HG03520 (cell line): ENCODE results near the gene TSSC4.

Source experiments
- ATAC-seq: cut with Tn5 transposase; IDR thresholded peaks from one replicate; pipeline ENCODE4 v1.9.1; 2021; ENCODE audit warnings: mild to moderate bottlenecking, moderate library complexity; ENCODE audit not compliant: unreplicated experiment

TSSC4 gene

DNA sequence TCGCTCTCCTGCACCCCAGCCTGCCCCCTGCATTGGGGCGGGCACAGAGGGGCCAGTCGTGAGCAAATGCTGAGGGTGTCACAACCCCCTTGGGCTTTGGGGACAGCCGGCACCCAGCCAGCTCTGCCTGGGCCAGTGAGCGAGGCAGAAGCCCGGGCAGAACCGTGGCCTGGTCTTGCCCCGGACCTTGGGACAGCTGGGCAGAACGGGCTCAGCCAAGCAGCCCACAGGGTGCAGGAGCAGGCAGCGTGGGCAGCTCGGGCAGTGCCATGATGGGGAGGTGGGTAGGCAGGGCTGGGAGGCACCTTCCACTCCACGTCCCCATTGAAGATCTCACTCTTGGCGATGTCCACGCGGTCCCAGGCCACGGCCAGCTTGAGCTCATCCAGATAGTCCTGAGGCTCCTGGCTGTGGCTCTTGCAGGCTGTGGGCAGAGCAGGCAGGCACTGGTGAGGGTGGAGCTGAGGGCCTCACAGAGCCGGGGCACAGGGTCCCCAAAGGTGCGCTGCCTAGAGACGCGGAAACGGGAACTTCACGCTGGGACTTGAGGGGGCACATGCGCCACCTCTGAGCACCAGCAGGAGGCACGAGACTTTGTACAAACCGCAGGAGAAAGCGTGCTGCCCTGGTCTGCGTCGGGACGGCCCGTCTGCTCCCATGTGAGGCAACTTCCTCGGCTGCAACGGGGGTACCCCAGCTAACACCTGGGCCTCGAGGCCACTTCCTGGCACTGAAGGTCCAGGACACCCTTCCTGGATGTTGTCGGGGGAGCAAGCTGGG lies 15.2 kb downstream of the TSSC4 start:
- ATAC-seq = no peak

DNA sequence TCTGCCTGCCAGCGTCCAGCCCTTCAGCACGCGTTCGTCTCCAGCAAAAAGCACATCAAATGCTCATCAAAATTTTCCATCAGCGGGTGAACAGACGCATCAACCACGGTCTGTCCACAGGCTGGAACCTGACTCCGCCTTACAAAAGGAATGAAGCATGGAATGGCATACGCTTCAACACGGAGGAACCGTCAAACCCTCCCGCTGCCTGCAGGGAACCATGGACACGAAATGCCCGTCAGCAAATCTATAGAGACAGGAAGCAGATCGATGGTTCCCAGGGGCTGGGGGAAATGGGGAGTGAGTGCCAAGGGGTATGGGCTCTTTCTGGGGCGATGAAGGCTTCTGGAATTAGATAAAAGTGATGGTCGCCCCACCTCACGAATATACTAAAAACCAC lies 16.2 kb downstream of the TSSC4 start:
- no peak for ATAC-seq

DNA sequence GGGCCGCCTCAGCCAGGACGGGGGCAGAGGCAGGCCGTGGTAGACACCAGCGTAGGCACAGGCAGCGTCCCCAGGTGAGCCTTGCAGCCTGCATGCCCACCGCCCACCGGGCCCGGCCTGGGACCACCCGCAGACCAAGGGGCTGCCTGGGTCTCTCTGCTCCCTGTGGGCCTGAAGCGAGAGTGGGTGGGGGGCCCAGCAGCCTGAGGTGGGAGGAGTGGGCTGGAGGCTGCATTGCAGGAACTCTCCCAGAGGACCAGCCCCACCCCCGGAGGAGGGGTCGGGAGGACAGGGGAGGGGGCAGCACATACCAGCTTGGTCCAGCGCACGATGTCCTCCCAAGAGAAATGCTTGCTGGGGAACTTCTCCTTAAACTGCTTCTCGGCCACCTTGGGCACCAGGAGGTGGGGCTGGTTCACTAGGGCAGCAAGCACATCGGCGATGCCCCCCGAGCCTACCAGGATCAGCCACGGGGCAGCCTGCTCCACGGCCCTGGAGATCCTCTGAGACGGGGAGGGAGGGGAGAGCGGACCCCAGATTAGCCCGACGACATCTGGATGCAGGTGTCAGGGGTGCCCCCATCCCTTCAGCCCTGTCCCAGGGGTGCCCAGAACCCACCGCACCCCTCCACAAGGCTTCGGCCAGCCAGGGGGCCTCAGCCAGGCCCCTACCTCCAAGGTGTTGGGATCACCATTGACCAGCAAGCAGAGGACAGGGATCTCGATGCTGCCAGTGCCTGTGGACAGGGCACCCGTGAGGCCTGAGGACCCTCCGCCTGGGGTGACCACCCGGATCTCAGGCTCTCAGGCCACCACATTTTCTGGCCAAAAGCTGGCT lies 17.5 kb downstream of the TSSC4 start:
- no peak for ATAC-seq

DNA sequence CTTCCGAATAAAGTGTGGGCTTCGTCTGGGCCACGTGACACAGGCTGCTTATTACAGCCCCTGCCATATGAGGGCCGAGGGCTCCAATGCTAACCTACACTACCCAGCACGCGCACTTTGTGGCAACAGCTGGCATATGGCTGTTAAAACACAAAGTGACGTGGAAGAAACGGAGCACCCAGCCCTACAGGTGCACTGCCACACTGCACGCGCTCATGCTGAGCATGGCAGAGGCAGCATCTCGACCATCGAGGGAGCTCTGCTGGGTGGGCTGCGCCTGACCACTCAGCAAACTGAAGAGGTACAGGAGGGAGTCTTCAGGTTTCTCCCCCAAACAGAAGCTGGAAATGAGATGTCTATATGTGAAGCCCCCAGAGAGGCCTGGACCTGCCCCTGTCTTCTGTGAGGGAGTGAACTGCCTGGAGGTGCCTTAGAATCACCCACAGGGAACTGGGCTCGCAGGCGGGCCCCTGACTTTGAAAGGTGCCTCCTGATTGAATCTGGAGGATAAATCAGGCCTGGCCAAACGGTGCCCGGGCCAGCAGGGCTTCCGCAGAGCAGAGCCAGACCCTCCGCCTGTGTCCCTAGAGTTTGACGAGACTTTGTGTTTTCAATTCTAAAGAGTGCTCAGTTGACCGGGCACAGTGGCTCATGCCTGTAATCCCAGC lies 18.3 kb downstream of the TSSC4 start:
- no peak for ATAC-seq

DNA sequence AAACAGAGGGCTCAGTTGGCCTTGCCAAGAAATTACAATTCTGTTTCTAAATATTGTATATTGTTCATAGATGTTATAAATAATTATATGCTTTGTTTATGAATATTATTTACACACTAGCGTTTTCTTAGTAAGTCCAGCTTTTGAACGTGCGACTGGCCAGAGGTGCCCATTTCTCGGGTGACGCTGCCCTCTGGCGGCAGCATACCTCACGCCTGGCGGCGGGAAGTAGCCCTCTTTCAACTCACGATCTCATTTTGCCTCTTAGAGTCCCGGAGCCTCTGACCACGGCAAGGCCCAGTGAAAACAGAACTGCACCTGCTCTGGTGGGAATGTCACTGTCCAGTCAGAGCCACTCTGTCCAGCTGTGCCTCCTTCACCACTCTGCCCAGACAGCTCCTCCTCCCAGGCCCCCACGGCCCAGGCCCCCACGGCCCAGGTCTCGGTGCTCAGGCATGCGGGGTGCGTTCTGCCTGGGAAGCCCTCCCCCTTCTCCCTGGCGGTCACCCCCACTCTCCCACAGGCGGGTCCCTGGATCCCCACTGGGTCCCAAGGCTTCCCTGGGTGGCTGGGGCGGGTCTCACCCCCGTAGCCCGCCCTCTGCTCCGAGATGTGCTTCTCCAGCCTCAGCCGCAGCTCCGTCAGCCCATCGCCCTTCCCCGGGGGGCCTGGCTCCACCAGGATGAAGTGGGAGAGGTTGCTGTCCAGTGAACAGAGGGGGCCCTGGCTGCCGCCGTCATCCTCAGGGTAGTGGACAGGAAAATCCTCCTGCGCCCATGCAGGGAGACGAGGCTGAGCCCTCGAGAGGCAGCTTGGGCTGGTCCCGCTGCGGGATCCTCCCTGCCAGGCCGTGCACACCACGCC lies 19.3 kb downstream of the TSSC4 start:
- ATAC-seq = no peak

DNA sequence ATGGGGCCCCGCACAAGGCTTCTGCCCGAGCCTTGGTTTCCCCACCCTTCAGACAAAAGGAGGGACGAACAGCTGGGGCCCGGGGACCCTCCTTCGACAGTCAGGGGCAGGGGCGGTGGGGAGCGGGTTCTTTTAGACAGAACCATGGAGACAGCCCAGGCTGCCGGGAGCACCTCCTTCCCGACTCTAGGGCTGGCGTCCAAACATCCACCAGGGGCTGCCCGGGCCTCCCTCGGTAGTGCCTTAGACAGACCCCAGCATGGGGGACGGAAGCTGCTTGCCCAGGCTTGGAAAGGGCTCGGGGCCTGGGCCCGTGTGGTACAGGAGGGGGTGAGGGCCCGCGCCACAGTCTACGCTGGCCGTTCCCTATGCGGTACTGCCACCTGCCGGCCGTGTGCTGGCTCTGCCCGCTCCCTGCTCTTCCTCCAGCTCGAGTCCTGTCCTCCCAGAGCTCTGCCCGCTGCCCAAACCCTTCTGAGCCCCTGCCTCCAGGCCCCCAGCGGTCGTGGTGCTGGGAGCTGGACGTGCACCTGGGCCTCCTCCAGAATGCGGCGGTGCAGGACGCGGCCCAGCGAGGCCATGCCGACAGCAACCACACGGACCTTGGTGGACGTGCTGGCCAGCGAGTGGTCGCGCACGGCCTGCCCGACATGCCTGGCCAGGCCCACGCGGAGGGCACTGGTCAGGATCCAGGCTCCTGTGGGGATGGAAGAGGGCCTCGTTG lies 20.1 kb downstream of the TSSC4 start:
- ATAC-seq = no peak

DNA sequence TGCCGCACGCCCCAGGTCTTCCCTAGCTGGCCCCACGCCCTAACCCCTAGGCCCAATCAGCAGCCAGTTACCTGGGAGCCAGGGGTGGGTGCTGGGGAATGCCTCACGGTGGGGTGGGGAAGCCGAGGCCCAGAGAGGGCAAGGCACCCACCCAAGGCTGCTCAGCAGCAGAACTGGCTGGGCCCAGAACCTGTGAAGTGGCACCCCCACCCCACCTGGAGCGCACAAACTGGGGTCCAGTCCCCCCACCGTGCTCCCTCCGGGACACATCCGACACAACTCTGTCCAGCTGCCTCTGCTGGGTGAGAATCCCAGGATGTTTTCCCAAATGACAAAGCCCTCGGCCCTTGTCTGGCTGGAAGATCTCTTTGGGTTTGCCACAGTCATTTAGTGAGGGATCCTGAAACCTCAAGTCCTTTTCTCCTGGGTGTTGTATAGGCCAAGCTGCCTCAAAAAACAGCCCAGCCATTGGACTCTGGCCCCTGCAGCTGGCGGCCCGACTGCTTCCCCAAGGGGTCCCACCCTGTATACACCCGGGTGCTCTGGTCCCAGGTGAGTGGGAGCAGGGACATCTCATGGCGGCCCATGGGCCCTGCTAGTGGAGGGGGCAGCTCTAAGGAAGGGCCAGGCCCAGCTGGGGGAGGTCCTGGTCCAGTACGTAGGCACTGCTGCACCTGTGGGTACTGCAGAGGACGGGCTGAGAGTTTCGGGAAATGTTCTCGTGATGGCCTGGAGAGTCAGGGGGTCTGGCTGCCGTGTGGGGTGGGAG lies 20.9 kb downstream of the TSSC4 start:
- no peak for ATAC-seq

DNA sequence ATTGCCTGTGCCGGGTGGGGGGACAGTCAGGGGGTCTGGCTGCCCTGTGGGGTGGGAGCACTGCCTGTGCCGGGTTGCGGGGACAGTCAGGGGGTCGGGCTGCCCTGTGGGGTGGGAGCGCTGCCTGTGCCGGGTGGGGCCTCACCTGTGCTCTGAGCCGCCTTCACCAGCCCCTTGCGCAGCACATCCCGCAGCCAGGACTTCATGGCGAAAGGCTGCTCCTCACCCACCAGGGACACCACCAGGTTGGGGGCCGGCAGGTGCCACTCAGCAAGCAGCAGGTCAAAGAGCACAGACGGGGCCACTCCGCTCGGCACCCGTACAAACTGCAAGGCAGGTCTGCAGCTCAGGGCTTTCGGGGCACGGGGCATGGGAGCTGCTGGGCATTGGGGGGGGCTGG lies 21.4 kb downstream of the TSSC4 start:
- ATAC-seq = no peak

DNA sequence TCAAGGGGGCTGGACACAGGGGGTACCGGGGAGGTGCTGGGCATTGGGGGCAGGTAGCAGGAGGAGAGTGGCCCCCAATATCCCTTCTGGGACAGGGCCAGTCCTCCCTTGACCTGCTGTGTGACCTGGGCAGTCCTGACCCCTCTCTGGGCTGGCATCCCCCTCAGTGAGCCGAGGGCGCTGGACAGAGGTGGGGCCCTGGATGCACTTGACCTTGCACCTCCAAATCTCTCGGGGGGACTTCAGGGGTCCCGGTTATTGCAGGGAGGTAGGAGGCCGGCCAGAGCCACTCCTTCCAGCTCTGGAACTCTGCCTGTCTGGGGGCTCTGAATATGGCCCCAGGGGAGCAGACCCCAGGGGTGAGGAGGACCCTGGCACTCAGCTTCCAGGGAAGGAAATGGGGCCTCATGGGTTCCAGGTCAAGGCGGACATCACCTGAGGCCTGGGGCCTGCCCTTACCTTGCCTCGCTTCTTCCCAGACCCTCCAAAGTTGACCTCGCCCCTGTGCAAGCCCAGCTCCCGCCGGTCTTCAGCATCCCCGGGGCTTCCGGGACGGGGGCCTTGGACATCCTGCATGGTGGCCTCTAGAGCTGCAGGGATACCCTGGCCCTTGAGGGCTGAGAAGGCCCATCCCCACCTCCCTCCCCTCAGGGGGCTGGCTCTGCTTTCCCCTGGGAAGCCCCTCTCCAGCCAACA lies 22.1 kb downstream of the TSSC4 start:
- ATAC-seq = no peak

DNA sequence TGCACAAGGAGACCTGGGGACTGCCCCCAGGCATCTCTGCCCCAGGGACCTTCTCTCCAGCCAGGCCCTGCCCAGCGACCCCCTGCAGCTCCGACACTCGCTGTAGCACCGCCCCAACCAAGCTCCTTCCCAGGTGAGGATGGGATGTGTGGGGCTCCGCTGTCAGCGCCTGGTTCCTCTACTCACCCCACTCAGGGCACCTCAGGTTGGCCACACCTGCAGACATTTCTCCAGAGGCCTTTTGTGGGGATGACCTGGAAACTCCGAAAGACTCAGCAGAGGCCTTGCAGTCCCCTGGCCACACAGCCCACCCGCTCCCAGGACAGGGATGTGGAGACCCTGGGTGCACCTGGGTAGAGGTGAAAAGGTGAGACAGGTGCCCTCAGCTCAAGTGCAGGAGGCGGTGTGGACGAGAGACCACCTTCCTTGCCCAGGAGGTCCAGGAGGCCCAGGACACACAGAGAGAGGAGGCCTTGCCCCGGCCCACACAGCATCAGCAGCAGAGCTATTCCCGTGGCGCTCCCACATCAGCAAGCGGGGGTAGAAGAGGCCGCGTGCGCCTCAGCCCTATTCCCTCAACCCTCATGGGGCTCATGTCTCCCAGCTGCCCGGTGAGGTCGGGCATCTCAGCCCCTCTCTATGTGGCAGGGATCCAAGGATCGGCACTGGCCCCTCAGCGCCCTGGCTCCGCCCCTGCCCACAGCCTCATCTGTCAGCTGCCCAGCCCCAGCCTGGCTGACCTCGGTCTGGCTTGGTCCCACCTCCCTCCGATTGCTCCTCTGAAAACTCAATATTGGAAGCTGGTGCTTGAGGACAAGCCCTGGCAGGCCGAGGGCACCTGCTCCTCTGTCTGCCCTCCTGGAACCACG lies 22.8 kb downstream of the TSSC4 start:
- no peak for ATAC-seq

DNA sequence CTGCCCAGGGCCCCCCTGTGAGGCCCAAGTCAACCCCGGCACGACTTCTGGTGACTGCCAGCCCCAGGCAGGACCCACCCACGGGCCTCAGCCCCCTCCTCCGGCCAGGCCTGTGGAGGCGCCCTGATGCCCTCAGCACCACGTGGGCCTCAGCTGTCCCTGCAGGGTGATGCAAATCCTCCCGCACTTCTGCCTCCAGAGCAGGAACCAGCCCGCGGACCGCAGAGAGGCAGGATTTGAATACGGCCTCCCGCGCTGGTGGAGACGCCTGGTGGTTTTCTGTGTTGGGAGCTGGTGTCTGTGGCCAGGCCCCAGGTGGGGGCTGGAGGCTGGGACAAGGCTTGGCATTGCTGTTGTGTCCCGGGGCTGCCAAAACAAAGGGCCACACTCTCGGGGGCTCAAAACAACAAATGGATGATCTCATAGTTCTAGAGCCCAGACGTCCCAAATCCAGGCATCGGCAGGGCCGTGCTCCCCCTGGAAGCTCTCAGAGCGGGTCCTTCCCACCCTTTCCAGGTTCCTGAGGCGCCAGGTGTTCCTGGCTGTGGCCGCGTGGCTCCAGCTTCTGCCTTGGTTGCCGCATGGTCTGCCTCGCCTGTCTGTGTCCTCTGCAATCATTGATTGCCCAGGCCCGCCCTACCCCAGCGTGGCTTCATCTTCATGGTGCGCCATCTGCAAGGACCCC lies 24.4 kb downstream of the TSSC4 start:
- no peak for ATAC-seq

DNA sequence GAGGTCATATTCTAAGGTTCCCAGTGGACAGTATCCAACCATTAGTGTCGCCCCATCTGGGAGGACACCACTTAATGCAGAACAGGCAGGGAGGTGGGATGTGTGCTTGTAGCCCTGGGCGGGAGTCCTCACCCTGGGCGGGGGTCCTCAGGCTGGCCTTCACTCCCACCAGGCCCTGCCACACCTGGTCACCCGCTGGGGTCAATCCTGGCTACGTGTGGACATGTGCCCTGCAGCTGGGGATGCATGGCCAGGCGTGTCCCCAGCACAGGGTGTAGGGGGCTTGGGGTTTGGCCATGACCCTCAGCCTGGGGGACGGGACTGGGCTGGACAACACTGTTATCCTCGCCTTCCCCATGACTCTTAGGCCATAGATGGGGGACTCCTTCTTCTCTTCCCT lies 25.0 kb downstream of the TSSC4 start:
- ATAC-seq = no peak

DNA sequence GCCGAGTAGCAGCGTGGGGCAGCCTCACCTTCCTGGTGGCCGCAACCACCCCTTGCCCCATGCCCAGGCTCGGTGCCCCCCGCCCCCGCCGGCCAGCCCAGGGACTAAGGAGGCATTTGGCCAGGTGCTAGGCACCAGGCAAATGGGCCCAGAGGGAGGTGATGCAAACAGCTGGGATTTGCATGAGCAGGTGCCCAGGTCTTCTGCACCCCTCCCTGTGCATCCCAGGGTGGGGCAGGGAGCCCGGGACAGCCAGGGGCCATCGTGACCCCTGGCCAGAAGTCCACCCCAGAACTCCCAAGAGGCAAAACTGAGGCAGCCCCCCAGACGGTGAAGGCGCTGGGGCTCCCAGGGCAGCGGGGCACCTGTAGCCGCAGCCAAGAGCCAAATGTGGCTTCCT lies 25.7 kb downstream of the TSSC4 start:
- ATAC-seq = no peak

DNA sequence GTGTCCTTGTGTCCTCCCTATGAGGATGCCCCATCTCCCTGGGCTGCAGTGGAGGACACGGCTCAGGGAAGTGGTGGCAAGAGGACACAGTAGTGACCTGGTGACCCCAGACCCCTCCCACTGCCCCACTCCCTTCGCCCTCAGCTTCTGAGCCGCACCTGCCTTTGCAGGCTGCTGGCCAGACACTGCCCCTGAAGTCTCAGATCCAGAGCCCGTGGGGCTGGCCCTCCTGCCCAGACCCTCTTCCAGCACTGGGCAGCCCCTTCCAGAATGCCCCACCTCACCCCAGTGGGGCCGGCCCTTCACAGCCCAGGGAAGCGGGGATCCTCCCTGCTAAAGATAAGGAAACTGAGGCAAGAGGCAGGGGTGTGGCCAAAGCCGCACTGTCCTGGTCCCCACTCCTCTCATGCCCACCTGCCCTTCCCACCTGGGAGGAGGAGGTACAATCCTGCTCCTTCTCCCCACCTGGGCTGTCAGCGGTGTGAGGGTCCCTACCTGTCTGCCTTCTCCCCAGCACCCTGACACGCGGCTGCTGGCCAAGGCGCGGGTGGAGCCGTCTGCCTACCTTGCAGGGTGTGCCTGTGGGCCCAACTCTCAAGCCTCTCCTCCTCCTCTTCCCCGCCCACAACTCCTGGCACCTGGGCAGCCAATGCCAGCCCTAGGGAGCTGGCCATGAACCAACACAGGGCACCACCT lies 26.4 kb downstream of the TSSC4 start:
- ATAC-seq = no peak

DNA sequence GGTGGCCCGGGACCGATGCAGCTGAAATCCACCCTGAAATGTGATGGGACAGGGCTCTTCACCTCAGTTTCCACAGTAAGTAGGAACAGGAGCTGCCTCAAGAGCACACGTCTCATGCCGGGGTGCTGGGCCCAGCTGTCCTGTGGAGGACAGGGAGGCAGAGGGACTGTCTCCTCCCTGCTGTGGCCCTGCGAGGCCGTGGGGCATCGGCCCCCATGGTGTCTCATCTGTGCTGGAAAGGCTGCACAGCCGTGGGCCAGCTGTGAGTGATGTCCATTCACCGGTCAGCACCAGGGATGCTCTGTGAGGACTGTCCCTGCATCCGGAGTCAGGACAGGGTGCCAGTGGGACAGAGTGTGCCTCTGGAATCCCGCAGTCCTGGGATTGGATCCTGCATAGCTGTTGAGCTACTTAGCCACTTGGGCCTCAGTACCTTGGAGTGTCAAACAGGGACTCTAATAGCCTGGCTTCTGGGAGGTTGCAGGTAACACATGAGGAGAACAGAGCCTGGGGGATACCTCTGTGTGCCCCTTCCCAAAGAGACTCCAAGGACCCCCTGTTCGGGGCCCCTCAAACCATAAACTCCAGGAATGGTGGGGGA lies 27.3 kb downstream of the TSSC4 start:
- no peak for ATAC-seq

DNA sequence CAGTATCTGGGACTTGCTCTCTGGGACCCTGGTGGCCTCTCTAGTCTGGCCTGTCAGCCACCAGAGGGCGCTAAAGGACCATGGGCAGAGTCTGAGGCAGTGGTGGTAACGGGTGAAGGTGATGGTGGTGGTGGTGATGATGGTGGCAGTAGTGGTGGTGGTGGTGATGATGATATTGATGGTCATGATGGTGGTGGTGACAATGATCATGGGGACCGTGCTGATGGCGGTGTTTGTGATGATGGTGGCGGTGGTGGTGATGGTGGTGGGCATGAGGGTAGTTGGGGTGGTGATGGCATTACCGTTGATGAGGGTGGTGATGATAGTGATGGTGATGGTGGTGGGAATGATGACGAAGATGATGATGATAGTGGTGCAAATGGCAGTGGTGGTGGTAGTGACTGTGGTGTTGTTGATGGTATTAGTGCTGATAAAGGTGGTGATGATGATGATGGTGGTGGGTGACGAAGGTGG lies 27.8 kb downstream of the TSSC4 start:
- no peak for ATAC-seq
